Retina (tissue), 1 donor: ENCODE results near the gene C16orf54.
A peak's percentile ranks its signal among the peaks of the same experiment; 100 is the strongest.
"Not testable (repeated sequence)": the region's sequence is repeated elsewhere in the genome, so short reads cannot be mapped to it uniquely, and the experiment has no call there.

ENCODE experiments used
- DNase-seq: peaks from one replicate; pipeline ENCODE4 v3.0.0-alpha.2; 2016

C16orf54 gene, protein sequence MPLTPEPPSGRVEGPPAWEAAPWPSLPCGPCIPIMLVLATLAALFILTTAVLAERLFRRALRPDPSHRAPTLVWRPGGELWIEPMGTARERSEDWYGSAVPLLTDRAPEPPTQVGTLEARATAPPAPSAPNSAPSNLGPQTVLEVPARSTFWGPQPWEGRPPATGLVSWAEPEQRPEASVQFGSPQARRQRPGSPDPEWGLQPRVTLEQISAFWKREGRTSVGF

GRCh38 chr16:29745853-29746345, at the start of gene C16orf54:
C16orf54 (minus strand) TSS chr16:29745990; CDS start chr16:29744951, 1,039 bp downstream.
- no peak for DNase-seq

- no peak for DNase-seq
Measured at GRCh38 chr16:29794231-29794710, 48.5 kb upstream of the C16orf54 start.

- not testable (repeated sequence) for DNase-seq
Measured at GRCh38 chr16:29793153-29793552, 47.4 kb upstream of the C16orf54 start.

- no peak for DNase-seq
Measured at GRCh38 chr16:29791845-29792807, 46.3 kb upstream of the C16orf54 start.

GRCh38 chr16:29790949-29791844, 45.4 kb upstream of the C16orf54 start:
- no peak for DNase-seq

DNA sequence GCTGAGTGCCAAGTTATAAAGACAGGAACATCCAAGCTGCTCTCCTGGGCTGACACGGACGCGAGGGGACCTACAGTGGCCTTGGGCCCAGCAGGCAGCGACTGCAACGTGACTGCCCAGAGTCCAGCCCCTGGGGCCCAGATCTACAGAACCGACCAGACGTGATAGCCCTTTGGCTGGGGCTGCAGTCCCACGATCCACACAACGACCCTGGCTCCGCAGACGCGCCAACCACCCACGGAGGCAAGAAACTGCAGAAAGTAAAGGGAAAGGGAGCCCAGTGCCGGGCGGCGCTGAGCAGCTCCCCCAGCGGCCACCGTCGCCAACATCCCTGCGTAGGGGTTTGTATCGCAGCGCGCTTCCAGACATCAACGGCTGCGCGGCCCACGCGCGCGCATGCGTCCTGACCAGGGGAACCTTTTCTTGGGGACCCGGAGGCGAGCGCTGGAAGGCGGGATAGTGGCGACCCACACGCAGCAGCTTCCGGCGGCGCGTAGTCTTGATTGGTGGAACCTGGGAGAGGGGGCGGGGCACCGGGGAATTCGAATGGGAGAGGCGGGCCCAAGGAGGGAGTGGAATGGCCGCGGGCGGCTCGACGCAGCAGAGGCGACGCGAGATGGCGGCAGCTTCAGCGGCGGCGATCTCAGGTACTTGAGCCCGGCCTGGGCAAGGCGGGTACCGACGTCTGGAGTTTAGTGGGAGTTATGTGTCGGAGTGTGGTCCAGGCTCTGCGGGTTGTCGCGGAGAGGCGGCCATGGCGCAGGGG, 44.6 kb upstream of the C16orf54 start, which contains the start of gene KIF22:
Gene KIF22 (plus strand): TSS at position 569 of the 766 bp plus-strand sequence. CDS start 9 bp downstream, at position 578.
- DNase-seq = peak; percentile 99

- no peak for DNase-seq
Measured at GRCh38 chr16:29789775-29790182, 44.0 kb upstream of the C16orf54 start.

- DNase-seq = not testable (repeated sequence)
Measured at GRCh38 chr16:29787155-29787554, 41.4 kb upstream of the C16orf54 start.

GRCh38 chr16:29784901-29785500, 39.2 kb upstream of the C16orf54 start:
- DNase-seq = peak; percentile 90

GRCh38 chr16:29784157-29784556, 38.4 kb upstream of the C16orf54 start:
- DNase-seq = no peak

DNA sequence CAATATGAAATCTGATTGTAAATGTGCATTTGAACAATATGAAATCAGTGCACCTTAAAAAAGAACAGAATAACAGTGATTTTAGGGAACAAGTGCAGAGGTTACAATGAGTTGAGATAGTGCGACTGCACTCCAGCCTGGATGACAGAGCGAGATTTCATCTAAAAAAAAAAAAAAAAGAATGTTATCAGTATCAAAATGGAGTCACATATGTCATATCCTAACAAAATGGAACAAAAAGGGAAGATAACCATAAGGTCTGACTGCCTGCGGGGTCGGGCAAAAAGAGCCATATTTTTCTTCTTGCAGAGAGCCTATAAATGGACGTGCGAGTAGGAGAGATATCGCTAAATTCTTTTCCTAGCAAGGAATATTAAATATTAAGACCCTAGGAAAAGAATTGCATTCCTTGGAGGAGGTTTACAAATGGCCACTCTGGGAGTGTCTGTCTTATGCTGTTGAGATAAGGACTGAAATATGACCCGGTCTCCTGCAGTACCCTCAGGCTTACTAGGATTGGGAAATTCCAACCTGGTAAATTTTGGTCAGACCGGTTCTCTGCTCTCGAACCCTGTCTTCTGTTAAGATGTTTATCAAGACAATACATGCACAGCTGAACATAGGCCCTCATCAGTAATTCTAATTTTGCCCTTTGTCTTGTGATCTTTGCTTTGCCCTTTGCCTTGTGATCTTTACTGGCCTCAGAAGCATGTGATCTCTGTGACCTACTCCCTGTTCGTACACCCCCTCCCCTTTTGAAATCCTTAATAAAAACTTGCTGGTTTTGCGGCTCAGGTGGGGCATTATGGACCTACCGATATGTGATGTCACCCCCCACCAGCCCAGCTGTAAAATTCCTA, 37.5 kb upstream of the C16orf54 start:
- DNase-seq = not testable (repeated sequence)

- DNase-seq = no peak
Measured at GRCh38 chr16:29779474-29779873, 33.7 kb upstream of the C16orf54 start.

DNA sequence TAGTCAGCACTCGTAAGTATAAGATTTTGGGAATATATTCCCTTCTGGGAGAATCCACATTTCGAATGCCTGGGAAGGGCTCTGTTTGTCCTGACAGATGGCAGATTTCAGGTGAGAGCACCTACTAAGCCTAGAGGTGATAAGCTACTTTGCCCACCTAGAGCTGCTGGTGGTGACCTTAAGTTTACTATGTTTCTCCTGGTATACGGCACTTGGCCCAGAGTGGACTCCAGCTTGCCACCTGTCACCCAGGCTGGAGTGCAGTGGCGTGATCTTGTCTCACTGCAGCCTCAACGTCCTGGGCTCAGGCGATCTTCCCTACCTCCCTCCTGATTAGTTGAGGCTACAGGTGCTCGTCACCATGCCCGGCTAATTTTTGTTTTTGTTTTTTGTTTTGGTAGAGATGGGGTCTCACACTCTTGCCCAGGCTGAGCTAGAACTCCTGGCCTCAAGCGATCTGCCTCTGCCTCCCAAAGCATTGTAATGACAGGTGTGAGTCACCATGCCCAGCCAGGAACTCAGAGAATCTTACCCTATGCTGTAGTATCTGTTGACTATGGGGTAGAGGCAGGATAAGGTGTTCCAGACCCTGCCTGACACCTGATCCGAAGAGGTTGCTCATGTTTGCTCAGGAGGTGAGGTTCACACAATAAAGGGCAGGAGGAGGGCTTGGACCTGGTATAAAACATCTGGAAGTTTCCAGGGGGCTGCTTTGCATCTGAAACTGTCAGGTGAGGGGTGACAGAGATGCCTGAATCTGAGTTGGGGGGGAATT, 32.0 kb upstream of the C16orf54 start, which contains the start of gene ZG16:
Gene ZG16 (plus strand): TSS at position 681 of the 775 bp plus-strand sequence. CDS start 1,011 bp downstream, outside the sequence.
- no peak for DNase-seq

DNA sequence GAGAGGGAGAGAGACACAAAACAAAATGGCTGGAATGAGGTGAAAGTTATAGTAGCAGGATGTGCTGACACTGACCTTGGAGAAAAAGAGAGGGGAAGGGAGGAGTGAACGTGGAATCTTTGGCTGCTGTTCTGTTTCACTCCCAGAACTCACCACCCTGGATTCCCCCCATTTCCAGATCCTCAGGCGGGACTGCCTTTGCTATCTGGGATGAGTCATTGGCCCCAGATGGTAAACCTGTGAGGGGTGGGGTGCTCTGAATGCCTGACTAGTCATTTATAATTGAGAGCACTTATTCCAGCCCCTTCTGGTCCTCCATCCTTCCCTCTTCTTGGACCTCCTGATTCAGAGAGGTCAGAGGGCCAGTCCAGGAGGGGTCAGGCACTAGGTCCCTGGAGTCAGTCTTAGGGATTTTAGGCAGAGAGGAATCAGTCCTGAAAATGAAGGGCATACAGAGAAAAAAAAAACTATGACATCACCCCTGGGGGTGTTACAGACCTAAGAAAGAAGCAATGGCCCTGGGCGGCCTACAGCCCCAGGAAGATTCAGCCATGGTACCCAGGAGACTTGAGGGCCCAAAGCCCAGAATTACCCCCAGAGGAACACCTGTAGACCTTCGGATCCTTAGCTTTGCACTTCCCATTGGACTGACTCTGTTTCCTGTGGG, 30.1 kb upstream of the C16orf54 start:
- DNase-seq = no peak

- no peak for DNase-seq
Measured at GRCh38 chr16:29774730-29775129, 28.9 kb upstream of the C16orf54 start.

- not testable (repeated sequence) for DNase-seq
Measured at GRCh38 chr16:29772330-29772729, 26.5 kb upstream of the C16orf54 start.

GRCh38 chr16:29770250-29770929, 24.6 kb upstream of the C16orf54 start:
- DNase-seq = no peak

DNA sequence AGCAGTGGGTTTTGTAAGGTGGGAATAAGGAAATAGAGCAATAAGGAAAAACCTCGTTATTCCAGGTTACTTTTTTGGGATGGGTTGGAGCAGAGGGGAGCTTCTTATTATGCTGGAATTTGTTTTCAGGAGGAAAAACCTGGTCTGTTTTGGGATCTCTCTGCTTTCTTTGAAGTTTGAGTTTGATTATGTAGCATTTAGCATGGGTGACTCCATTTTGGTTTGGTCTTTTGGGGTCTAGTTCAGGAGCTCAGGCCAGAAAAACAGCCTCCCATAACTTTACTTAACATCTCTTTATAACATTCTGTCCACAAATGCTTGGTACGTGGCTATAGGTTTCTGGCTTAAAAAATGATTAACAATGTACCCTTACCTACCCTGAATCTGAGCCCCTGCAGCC, 23.7 kb upstream of the C16orf54 start:
- DNase-seq = no peak
